MM.1S (cell line): ENCODE measurements around the gene ZNF174.
A peak's percentile ranks its signal among the peaks of the same experiment; 100 is the strongest.

Experiments
- DNase-seq: peaks from one replicate; pipeline ENCODE4 v3.0.0-alpha.2; 2015
- H2AFZ ChIP-seq: fragments of 300-600 bp; sonication (generic); 2 replicates; pipeline ENCODE4 v1.6.0; 2016; ENCODE audit warnings: antibody characterized with exemption, low read length
- H3F3A ChIP-seq: fragments of 300-600 bp; sonication (generic); 2 replicates; pipeline ENCODE4 v1.6.1; 2016; ENCODE audit warnings: mild to moderate bottlenecking, antibody characterized with exemption, low read length, moderate library complexity, mixed read lengths; ENCODE audit not compliant: insufficient read depth
- H3K27ac ChIP-seq: fragments of 300-600 bp; sonication (generic); 2 replicates; pipeline ENCODE4 v1.5.1; 2016; ENCODE audit warnings: mild to moderate bottlenecking, low read length
- H3K27me3 ChIP-seq: fragments of 300-600 bp; sonication (generic); replicated peaks from 2 replicates; pipeline ENCODE4 v1.6.0; 2016; ENCODE audit warnings: low read length; ENCODE audit not compliant: insufficient read depth
- H3K36me3 ChIP-seq: fragments of 300-600 bp; sonication (generic); replicated peaks from 2 replicates; pipeline ENCODE4 v1.6.1; 2016; ENCODE audit warnings: mild to moderate bottlenecking, low read length, mixed read lengths; ENCODE audit not compliant: insufficient read depth
- H3K4me1 ChIP-seq: fragments of 300-600 bp; sonication (generic); 2 replicates; pipeline ENCODE4 v1.6.1; 2016; ENCODE audit warnings: low read length, mixed read lengths
- H3K4me2 ChIP-seq: fragments of 300-600 bp; sonication (generic); 2 replicates; pipeline ENCODE4 v1.6.0; 2016; ENCODE audit warnings: low read depth, low read length
- H3K4me3 ChIP-seq: fragments of 300-600 bp; sonication (generic); 2 replicates; pipeline ENCODE4 v1.5.1; 2016; ENCODE audit warnings: low read length, mixed read lengths
- H3K79me2 ChIP-seq: fragments of 300-600 bp; sonication (generic); 2 replicates; pipeline ENCODE4 v1.6.1; 2016; ENCODE audit warnings: mixed run types, low read length, mixed read lengths
- H3K9ac ChIP-seq: fragments of 300-600 bp; sonication (generic); 2 replicates; pipeline ENCODE4 v1.6.1; 2016; ENCODE audit warnings: low read length, mixed read lengths
- H3K9me2 ChIP-seq: fragments of 300-600 bp; sonication (generic); replicated peaks from 2 replicates; pipeline ENCODE4 v1.6.1; 2016; ENCODE audit warnings: mild to moderate bottlenecking, low read length, mixed read lengths; ENCODE audit not compliant: insufficient read depth
- H3K9me3 ChIP-seq: fragments of 300-600 bp; sonication (generic); replicated peaks from 2 replicates; pipeline ENCODE4 v1.6.1; 2016; ENCODE audit warnings: mild to moderate bottlenecking, low read length, mixed read lengths; ENCODE audit not compliant: insufficient read depth
- H4K20me1 ChIP-seq: fragments of 300-600 bp; sonication (generic); 2 replicates; pipeline ENCODE4 v1.6.1; 2016; ENCODE audit warnings: mild to moderate bottlenecking, low read length, moderate library complexity, mixed read lengths; ENCODE audit not compliant: insufficient read depth
- CTCF ChIP-seq: fragments of 300-600 bp; sonication (generic); IDR thresholded peaks from 2 replicates; pipeline ENCODE4 v1.5.1; 2016; ENCODE audit warnings: antibody characterized with exemption, low read length, mixed read lengths
- EZH2 ChIP-seq: fragments of 300-600 bp; sonication (generic); optimal IDR thresholded peaks from 2 replicates; pipeline ENCODE3; 2017; ENCODE audit warnings: low read depth, mild to moderate bottlenecking, antibody characterized with exemption, low read length, mixed read lengths
- EZH2phosphoT487 ChIP-seq: fragments of 300-600 bp; sonication (generic); IDR thresholded peaks from 2 replicates; pipeline ENCODE4 v1.6.1; 2018; ENCODE audit warnings: antibody characterized with exemption, low read length

ZNF174 gene

GRCh38 chr16:3400779-3401688 lies at the start of gene ZNF174, which contains the start of gene ZSCAN32:
ZNF174 (plus strand) TSS chr16:3401215; CDS start chr16:3402005, 790 bp downstream.
ZSCAN32 (minus strand) TSS chr16:3401004; CDS start chr16:3397557, 3,447 bp downstream.
- peak; percentile 99 for DNase-seq
- Histone ChIP-seq H3K4me2 (peak within 1 kb of the TSS; percentile 85), H4K20me1 (no peaks in the 10 kb centered on the region), H3K79me2 (peaks cover 28% of the 10 kb centered on the region), H2AFZ (peak within 1 kb of the TSS; percentile 95), H3K4me3 (peak within 1 kb of the TSS; percentile 96), H3F3A (peaks cover 8% of the 10 kb centered on the region; the same call in 1 of the 2 replicates), H3K36me3 (peaks cover 19% of the 10 kb centered on the region), H3K9me2 (no peaks in the 10 kb centered on the region), H3K27ac (peak within 1 kb of the TSS; percentile 69), H3K9ac (peak within 1 kb of the TSS; percentile 80), H3K27me3 (no peaks in the 10 kb centered on the region), H3K4me1 (peaks cover 6% of the 10 kb centered on the region; the same call in 1 of the 2 replicates), H3K9me3 (no peaks in the 10 kb centered on the region)
- TF ChIP-seq CTCF (no peak), EZH2phosphoT487 (no peak), EZH2 (no peak)

- H3K27ac ChIP-seq, result no peak within 1 kb of the TSS
- H3K4me1 ChIP-seq, result no peaks in the 10 kb centered on the region
- TF ChIP-seq EZH2, result no peak
- H3K9ac ChIP-seq, result no peak within 1 kb of the TSS
- no peak within 1 kb of the TSS for H3K4me3 ChIP-seq
- no peak for DNase-seq
- no peak within 1 kb of the TSS for H2AFZ ChIP-seq
- H3K4me2 ChIP-seq, result no peak within 1 kb of the TSS
- no peaks in the 10 kb centered on the region for H3K79me2 ChIP-seq
- no peaks in the 10 kb centered on the region for H3K9me3 ChIP-seq
- H4K20me1 ChIP-seq, result no peaks in the 10 kb centered on the region
- H3K36me3 ChIP-seq, result no peaks in the 10 kb centered on the region
- H3K27me3 ChIP-seq, result no peaks in the 10 kb centered on the region; the same call in 1 of the 2 replicates
- H3K9me2 ChIP-seq, result no peaks in the 10 kb centered on the region
- H3F3A ChIP-seq, result no peaks in the 10 kb centered on the region
Observed at GRCh38 chr16:3355589-3355988, 45.4 kb upstream of the ZNF174 start, which contains the start of gene OR2C1. OR2C1 (plus strand) TSS chr16:3355889; CDS start chr16:3355941, 52 bp downstream.

GRCh38 chr16:3356118-3356517 lies 44.9 kb upstream of the ZNF174 start:
- no peak overlapping the region for H3K9ac ChIP-seq
- no peak for TF ChIP-seq EZH2phosphoT487
- TF ChIP-seq EZH2, result no peak
- TF ChIP-seq CTCF, result 0 out of 2 replicates have a peak, but pooled peaks have one; percentile 10
- H4K20me1 ChIP-seq, result no peaks in the 10 kb centered on the region
- no peak for DNase-seq
- no peaks in the 10 kb centered on the region for H3K36me3 ChIP-seq
- H3K4me3 ChIP-seq, result no peak overlapping the region
- no peaks in the 10 kb centered on the region for H3F3A ChIP-seq
- H3K4me2 ChIP-seq, result no peak overlapping the region
- no peaks in the 10 kb centered on the region for H3K9me3 ChIP-seq
- H3K4me1 ChIP-seq, result no peaks in the 10 kb centered on the region
- H3K27ac ChIP-seq, result no peak overlapping the region
- H3K27me3 ChIP-seq, result no peaks in the 10 kb centered on the region; the same call in 1 of the 2 replicates
- H3K79me2 ChIP-seq, result no peaks in the 10 kb centered on the region
- H3K9me2 ChIP-seq, result no peaks in the 10 kb centered on the region
- H2AFZ ChIP-seq, result no peak overlapping the region
